Suppressor macrophage (primary cell): ENCODE results near the gene RNF151.
A peak's percentile ranks its signal among the peaks of the same experiment; 100 is the strongest.
"Not testable (repeated sequence)": the region's sequence is repeated elsewhere in the genome, so short reads cannot be mapped to it uniquely, and the experiment has no call there.

ENCODE experiments used
- DNase-seq, 4 experiments: peaks; one replicate each; pipeline ENCODE4 v3.0.0-alpha.2; 2020 to 2022

Gene RNF151

DNA sequence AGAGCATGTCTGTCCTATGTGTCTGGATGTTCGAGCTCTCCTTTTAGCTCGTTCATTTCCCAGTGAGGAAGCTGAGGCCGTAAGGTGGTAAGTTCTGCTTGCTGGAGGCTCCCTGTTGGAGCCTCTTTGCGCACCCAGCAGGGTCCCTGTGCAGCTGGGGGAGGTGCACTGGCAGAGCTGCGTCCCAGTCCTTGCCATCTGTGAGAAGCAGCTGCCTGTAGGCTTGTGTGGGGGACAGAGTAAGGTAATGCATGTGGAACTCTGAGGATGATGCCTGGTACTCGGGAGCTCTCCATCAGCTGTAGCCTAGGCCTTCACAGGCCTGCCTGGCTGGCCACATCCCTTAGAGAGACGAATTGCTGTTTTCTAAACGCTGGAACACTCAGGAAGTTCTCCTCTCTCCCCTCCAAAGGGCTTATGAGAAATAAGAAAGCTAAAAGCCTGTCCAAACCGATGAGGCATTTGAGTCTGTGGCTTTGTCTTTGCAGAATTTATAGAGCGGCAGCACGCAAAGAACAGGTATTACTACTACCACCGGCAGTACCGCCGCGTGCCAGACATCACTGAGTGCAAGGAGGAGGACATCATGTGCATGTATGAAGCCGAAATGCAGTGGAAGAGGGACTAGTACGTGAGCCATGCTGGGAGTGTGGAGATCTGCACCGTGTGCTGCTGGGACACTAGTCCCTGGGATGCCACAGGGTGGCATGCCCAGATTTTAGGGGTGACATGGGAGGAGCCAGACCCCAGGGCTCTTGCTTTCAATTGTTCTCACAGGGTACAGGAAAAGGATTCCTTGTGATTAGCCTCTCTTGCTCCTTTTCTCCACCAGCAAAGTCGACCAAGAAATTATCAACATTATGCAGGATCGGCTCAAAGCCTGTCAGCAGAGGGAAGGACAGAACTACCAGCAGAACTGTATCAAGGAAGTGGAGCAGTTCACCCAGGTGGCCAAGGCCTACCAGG, 5.7 kb upstream of the RNF151 start:
- peak in 2 of 4 experiments; percentile 10 to 30 for DNase-seq

- no peak for DNase-seq
These were observed 5.0 kb upstream of the RNF151 start for GRCh38 chr16:1961651-1962067.

GRCh38 chr16:1962161-1963153, 4.2 kb upstream of the RNF151 start:
- not testable (repeated sequence) for DNase-seq

- peak; percentile 33 to 76 (median 64) for DNase-seq
These were observed 2.7 kb upstream of the RNF151 start for GRCh38 chr16:1963806-1964505.

DNA sequence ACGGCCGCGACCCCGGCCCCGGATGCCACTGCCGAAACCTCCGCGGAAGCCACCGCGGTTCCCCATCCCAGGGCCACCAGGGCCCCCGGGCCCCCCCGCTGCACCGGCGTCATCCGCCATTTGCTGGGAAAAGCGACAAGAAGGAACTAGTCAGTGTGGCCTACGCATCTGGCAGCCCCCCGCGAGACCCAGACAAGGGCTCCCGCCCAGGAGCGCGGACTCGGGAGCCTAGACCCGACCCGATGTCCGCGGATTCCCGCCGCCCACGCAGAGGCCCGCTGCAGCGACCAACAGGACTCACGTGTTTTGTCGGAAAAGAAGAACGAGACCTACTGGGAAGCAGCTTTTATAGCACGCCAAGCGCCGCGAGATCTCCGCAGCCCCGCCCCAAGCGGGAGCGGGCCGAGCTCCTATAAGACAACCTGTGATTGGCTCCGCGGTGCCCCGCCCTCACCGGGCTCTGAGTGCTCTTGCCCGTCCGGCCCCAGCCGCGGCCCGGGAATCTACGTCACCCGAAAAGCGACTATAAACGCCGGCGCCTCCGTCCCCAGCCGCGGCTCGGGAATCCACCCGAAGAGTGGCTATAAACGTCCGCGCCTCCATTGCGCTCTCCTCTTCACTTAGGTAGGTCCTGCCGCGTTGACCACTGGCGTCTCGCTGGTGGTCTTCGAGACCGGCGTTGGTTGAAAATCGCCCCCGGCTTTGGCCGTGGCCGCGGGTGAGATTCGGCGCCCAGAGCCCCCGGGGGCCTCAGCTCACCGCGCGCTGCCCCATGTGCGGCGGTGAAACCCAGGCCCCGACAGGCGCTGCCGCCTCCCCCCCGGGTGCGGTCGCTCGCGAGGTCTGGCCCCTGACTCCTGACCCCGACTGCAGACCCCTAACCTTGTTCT, 1.9 kb upstream of the RNF151 start, which contains the start of gene RPS2:
Gene RPS2, minus strand, starts transcription at position 321 of the 890 bp plus-strand sequence. Its CDS starts 201 bp downstream, at position 120.
- peak; percentile 100 for DNase-seq

DNA sequence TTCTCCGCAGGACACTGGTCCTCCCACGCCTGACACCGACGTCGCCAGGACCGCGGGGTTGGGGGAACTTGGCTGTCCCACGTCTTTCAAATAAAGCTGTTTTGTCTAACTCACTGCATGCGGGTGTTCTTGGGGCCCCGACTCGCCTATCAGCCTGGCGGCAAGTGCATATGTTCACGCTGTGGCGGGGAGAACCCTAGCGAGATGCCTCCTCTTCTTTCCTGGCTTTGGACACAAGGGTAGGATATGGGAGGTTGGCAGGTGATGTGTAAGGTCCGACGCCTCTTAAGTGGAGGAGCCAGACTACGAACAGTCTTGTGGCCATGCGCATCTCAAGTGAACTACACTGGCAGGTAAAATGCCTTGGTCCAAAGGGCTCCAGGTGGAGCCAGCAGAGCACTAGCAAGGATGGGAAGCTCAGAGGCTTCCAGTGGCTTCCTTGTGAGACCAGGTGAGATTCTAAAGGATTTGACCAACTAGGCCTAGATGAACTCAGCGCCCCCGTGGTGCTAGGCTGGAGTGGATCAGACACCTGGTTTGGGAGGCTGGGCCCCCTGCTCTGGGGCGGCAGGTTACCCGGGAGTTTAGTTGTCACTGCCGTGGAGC, 1.2 kb upstream of the RNF151 start:
- DNase-seq, result peak in 3 of 4 experiments; percentile 15 to 43 (median 40)

GRCh38 chr16:1968146-1968953, 1.7 kb downstream of the RNF151 start:
- DNase-seq, result no peak

- DNase-seq, result peak; percentile 97 to 98 (median 98)
These were observed 5.3 kb downstream of the RNF151 start, which contains the start of gene TBL3 for GRCh38 chr16:1971796-1972489. TSS of gene TBL3 (plus strand) at chr16:1972053. CDS start at chr16:1972165, 112 bp downstream.

DNA sequence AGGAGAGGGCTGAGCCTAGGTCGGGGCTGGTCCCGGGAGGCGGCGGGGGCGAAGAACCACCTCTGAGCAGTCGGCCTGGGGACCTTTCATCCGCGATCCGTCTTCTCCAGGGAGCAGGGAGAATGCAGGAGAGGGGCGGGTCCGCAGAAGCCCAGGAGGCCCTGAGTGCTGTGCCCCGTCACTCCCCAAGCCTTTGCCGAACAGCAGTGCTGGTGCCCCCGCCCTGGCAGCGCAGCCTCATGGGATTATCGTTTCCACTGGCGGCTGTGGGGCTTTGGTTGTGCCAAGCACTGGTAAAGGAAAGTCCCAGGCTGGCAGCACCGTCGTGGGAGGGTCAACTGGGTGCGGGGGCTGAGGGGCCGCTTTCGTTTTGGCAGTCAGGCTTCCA, 5.8 kb downstream of the RNF151 start:
- peak in 2 of 4 experiments; percentile 22 to 39 for DNase-seq

DNA sequence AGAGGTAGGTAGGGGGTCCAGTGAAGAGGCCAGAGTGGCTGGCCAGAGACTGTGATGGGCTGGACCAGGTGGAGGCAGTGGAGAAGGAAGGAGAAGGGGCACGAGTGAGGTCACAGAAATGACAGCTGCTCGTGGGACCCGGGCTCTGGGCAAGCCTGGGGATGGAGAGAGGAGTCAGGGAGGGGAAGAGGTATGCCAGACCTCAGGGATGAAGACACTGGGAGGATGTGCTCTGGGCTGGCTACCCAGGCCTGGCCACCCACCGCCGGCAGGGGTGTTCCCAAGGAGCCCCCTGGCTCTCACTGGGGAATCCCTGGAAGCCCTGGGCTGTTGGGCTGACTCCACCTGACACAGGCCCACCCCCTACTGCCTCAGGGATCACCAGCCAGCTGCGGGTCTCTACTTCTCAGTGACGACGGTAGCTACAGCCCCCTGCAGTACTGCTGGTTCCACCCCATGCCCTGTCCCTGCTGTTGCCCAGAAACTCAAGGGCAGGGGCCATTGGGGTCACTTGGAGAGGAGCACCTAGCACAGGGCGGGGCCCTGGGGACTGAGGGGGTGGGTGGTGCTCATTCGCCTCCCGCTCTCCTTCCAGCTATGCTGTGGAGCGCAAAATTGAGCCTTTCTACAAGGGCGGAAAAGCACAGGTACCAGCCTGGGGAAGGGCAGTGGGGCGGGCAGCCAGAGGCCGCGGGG, 7.0 kb downstream of the RNF151 start:
- no peak for DNase-seq

- DNase-seq, result no peak
These were observed 7.8 kb downstream of the RNF151 start for GRCh38 chr16:1974157-1975070.

- no peak for DNase-seq
These were observed 9.0 kb downstream of the RNF151 start for GRCh38 chr16:1975432-1976215.

- no peak for DNase-seq
These were observed 9.5 kb downstream of the RNF151 start for GRCh38 chr16:1976216-1976520.

DNA sequence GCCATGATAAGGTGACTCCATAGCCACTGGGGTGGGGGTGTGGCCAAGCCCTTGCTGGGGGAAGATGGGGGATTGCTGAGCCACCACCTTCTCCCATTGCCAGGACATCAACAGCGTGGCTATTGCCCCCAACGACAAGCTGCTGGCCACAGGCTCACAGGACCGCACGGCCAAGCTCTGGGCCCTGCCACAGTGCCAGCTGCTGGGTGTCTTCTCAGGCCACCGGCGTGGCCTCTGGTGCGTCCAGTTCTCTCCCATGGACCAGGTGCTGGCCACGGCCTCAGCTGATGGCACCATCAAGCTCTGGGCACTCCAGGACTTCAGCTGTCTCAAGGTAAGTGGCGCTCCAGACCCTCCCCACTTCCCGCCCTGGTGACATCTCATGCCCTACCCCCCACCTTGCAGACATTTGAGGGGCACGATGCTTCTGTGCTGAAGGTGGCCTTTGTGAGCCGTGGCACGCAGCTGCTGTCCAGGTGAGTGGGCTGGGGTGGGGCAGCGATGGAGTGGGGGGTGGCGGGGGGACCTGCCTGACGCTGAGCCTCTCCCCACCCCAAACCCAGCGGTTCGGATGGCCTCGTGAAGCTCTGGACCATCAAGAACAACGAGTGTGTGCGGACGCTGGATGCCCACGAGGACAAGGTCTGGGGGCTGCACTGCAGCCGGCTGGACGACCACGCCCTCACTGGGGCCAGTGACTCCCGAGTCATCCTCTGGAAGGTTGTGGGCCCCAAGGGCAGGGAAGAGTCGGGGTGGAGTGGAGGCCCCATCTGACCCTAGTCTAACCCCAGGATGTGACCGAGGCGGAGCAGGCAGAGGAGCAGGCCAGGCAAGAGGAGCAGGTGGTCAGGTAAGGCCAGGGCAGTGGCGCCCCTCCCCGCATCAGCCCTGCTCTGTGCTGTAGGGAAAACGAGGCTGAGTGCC, 10.6 kb downstream of the RNF151 start:
- DNase-seq, result no peak

DNA sequence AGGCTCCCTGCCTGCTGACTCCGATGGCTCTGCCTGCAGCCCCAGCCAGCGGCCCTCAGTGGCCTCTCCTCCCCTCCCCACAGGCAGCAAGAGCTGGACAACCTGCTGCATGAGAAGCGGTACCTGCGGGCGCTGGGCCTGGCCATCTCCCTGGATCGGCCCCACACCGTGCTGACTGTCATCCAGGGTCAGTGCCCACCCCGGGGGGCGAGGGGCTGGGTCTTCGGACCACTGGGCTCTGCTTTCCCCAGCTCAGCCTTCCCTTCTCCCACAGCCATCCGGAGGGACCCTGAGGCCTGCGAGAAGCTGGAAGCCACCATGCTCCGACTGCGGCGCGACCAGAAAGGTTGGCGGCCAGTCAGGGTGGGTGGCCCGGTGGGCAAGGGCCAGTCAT, 11.2 kb downstream of the RNF151 start:
- DNase-seq, result no peak
